Stimulated activated CD4-positive, alpha-beta T cell treated with anti-CD3 and anti-CD28 coated beads, Interleukin-2, amount 100 ng/mL, for 24 hours (primary cell): Measurements from ENCODE around the gene ASPRV1.
"Not testable (repeated sequence)": the region's sequence is repeated elsewhere in the genome, so short reads cannot be mapped to it uniquely, and the experiment has no call there.

Source experiments
- DNase-seq, 2 donors: peaks; one replicate each; pipeline ENCODE4 v3.0.0-alpha.2; 2020

Gene ASPRV1

GRCh38 chr2:69959425-69959824 lies 2.0 kb downstream of the ASPRV1 start:
- no peak for DNase-seq

- DNase-seq: no peak
Measured at GRCh38 chr2:69958480-69958879, 3.0 kb downstream of the ASPRV1 start.

DNA sequence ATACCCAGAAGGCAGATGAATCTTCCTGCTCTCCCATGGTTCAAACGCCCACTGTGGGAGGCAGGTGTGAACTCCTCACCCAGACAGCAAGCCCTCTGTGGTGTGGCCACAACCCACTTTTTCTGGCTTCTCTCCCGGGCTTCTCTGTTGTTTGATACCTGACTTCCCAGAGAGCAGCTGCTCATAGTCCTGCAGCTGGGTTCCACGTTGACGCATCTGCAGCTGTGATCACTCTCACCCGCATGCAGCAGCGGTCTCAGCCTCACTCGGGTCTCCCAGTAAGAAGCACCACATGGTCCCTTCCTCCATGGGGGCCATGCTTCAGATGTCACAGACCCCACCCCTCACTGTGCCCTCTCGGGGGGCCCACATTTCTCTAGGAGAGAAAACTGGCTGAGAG lies 3.5 kb downstream of the ASPRV1 start:
- DNase-seq: no peak

DNA sequence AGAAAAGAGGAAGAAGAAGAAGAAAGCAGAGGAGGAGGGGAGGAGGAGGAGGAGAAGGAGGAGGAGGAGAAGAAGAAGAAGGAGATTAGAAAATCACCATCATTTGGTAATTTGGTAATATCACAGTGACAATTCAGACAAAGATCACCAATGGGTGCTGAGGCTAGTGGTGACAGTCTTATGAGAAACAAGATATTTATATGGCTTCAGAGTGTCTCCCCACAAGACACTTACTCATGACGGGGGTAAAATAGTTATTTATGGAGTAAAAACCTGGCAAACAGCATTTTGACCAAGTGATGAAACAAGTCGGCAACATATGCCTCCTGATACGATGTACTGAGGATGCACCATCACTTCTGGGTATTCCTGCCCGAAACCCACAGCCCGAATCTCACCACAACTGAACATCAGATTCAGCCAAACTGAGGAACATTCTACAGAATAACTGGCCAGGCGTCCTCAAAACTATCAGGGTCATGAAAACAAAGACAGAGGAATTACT lies 4.9 kb downstream of the ASPRV1 start:
- no peak for DNase-seq

- DNase-seq: no peak
Measured at GRCh38 chr2:69955029-69955428, 6.4 kb downstream of the ASPRV1 start.

DNA sequence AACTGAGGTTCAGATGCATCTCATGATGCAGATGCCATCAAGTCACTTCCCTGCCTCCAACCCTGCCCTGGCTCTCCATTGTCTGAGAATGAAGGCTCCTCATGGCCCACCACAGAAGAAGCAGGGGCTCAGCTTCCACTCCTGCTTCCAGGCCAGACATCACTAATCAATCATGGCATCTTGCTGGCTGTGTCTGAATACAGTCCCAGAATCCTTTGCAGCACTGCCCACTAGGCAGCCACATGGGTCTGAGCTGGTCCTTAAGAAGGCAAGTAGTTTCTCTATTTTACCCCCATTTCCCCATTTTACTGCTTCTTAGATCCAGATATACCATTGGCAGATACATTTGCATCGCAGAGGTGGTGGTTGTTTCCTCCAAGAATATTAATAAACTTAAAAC lies 7.3 kb downstream of the ASPRV1 start:
- no peak for DNase-seq

DNA sequence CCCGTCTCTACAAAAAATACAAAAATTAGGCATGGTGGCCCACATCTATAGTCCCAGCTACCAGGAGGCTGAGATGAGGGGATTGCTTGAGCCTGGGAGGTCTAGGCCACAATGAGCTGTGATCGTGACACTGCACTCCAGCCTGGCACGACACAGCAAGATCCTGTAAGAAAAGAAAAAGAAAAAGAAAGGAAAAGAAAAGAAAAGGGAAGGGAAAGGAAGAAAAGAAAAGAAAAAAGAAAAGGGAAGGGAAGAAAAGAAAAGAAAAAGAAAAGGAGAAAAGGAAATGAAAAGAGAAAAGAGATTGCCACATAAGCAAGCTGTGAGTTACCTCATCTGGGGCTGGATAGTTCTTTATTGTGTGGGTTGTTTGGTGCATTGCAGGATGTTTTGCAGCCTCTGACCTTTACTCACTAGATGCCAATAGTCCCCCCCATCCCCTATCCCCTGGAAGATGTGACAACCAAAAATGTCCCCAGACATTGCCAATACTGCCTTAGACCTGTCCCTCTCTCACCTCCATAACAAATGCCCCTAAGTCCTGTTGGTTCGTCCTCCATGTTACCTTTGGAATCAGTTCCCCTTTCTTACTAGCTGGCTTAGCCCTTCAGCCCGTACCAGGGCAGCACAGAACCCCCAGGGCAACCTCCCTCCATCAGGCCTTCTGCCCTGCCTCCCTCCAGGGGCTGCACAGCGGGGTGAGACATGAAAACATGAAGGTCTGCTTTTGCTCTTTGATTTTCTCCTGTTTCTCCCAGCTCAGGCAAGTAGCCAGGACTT lies 8.9 kb downstream of the ASPRV1 start:
- DNase-seq: no peak

- DNase-seq: not testable (repeated sequence)
Measured at GRCh38 chr2:69950671-69951070, 10.8 kb downstream of the ASPRV1 start.

DNA sequence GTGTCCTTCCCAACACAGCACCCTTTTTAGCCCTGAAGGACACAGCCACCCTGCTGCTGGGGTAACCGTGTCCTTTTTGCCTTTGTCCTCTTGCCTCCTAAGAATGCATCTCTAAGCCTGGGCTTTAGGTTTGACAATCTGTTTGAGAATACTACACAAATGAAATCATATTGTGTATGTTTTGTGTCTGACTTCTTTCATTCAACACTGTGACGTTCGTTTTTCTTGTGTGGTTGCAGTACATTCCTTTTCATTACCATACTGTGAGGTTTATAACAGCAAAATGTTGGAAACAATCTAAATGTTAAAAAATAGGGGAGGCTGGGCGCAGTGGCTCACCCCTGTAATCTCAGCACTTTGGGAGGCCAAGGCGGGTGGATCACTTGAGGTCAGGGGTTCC lies 11.2 kb downstream of the ASPRV1 start:
- no peak for DNase-seq

DNA sequence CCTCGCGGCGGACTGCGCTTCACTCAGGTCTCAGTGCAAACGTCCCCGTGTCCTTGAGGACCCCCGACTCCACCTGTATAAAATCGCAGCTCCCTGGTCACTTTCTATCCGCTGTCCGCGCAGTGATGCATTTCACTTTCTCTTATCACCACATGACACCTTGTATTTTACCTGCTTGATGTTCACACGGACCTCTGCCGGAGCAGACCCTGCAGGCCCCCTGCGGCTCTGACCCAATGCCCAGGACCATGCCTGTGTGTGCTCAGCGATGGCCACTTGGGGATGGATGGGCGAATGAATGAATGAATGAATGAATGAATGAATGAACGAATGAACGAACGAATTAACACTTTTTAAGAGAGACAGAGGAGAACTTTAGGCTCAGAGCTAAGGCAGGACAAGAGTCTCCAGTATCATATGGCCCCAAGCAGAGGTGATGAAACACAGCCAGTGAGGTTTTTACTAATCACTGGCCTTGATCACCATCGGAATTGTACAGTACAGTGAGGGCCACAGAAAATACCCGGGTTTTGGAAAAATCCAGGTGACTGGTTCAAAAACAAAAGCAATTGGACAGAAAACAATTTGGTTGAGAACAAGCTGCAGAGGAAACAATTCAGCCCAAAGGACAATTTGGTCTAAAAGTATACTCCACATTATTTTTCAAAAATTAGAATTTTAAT lies 12.3 kb downstream of the ASPRV1 start:
- no peak for DNase-seq

DNA sequence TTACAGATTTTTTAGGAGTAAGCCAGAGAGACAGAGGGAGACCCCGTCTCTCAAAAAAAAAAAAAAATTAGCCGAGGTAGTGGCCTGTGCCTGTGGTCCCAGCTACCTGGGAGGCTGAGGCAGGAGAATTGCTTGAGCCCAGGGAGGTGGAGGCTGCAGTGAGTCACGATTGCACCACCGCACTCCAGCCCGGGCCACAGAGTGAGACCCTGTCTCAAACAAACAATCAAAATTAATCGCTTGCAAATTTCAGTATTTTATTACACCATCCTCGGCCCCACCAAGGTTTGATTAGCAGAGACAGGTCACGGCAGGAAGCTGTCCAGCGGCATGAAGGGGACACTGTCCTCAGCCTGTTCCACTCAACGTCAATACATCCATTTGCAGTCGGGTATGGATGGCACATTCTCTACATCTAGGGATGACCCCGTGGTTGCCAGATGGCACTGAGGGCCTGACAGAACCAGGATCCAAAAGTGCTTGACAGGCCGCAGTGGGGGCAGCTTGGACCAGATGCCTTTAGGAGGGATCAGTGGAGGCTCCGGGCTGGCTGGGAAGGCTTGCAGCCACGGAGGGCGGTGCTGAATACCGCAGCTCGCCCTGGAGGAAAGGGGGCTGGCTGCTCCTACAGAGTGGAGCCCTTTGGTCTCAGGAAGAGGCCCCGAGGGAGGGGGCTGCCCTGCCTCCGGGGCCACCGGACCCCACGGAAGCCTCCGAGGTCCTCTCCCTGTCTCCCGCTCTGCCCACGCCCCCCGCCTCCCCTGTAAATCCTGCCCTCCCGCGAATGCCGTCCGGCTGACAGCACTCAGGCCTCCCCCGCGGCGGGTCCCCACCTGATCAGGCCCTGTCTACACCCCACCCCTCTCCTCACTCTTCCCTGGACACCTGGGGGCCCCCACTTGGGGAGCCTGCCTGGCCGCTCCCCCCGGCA lies 13.1 kb downstream of the ASPRV1 start:
- DNase-seq: no peak

- no peak for DNase-seq
Measured at GRCh38 chr2:69947325-69947931, 14.0 kb downstream of the ASPRV1 start.

DNA sequence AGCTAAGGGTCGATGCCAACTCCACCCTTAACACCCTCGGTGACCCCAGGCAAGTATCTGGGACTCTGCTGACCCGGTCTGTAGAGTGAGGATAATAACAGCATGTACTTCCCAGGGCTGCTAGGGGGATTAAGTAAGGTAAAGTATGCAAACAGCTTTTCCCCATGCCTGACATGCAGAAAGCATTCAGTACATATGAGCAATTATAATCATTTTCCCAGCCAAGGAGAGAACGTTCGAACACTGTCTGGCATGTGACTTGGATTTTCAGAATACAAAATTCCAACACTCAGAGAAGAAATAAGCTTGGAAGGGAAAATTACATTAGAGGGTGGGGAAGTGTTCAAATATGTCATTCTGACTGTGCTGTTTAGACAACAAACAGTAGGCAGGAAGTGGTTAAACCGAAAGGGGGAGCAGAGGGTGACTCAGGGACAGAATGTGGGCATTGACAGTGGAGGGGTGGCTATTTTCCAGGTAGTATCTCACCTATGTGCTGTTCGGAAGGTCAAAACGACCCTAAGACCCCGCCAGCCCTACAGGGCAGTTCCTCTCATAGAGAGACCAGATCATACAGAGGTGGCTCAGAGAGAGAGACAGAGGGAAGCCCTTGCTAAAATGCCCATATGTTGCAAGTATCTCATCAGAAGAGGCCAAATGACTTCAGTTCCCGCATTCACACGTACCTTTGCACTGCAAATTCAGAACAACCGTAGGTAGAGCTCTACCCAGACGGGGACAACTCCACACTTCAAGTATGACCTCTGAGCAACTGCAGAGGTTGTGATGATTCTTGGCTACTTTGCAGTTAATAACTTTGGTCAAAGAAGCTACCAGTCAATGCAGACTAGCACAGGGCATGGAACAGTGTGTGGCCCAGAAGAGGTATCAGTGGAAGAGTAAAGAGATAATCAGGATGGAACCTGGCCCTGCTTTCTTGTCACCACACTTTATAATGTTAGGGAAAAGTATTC lies 14.8 kb downstream of the ASPRV1 start:
- peak; percentile 20 to 48 for DNase-seq

DNA sequence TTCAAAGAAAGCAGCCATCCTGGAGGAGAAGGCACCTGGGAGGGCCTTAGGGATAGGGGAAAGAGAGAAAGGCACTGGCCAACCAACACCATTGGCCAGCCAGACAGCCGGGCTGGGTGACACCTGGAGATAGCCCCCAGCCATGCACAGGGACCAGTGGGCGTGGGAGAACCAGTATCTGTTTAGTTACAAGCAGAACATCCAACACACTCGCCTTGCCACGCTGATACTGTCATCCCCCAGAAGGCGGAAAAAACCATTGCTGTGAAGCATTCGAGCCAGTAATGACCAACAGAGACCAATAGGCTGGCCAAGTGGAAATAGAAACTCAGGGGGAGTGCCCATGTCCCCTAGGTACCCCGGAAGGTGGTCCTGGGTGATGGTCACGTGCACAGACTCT lies 15.5 kb downstream of the ASPRV1 start:
- no peak for DNase-seq

- no peak for DNase-seq
Measured at GRCh38 chr2:69945441-69945840, 16.0 kb downstream of the ASPRV1 start.

GRCh38 chr2:69944756-69945155 lies 16.7 kb downstream of the ASPRV1 start:
- DNase-seq: no peak

DNA sequence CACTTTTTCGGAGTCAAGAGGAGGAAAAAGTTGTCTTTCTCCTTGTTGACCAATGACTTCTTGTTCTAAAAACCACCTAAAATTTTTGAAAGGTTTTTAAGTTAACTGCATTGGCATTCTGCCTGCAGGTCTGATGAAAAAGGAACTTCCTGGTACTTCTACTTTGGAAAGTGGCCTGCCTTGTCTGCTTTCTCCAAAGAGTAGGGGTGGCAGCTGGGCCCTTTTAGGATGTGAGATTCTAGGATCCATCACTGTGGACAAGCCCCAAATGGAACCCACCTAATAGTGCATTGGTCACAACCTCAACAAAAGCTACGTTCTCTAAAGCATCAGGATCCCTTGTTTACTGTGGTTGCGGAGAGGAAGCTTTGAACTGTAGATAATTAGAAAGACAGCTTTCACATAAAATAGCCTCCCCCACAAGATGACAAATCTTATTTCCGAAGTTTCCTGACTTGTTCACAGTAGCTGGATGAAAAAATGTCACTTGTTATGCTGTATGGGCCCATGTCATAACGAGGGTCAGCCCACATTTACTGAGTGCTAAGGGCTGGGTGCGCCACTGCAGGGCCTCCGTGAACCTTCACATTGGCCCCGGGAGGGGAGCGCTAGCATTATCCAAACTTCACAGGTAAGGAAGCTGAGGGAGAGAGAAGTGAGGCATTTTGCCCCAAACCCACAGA lies 17.4 kb downstream of the ASPRV1 start:
- no peak for DNase-seq

DNA sequence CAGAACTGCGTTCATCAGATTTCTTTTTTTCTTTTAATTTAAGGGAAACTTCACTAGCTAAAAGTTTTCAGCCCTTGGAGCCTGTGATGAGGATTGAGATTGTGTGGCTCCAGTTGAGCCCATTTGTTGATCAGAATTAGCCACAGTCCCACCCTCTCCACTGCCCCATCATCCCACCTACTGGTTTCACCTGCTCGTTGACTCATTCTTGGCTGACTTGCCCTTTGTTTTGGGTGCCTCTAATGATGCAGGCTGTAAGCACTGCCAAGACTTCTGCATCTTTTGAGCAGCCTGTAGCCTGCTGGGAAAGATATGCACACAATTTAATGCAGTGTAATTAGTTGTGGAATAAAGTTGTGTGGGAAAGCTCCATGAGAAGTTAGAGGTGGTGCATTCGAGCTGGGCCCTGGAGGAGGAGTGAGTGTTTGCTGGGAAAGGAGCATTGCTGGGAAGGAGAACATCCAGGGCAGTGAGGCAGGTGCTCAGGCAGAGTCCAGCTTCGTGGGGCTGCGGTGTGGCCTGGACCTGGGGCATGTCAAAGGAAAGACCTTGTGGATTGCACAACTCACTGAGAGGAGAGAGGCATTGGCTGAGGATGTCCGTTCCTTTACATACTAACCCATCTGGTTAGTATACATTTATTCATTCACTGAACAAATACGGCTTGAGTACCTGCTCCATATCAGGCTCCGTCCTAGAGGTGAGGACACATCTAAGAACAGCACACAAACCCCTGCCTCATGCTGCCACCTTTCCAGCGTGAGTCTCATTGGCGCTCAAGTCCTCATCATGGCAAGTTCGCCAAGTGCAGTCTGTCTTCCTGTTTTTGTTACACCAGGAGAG lies 18.2 kb downstream of the ASPRV1 start:
- no peak for DNase-seq

GRCh38 chr2:69940691-69941090 lies 20.7 kb downstream of the ASPRV1 start:
- no peak for DNase-seq

- DNase-seq: no peak
Measured at GRCh38 chr2:69939722-69940121, 21.7 kb downstream of the ASPRV1 start.
